CD14-positive monocyte (primary cell): Measurements from ENCODE around the gene ASPN. TPM values are rescaled to one million over a fixed set of nuclear protein-coding genes. Genes with fewer than 3 reads are reported as not detected.

Source experiments
- DNase-seq, 3 donors: peaks; one replicate each; pipeline ENCODE4 v3.0.0-alpha.2; 2011 to 2022
- H2AFZ ChIP-seq: 2 replicates; pipeline ENCODE4 v1.6.0; 2012; ENCODE audit warnings: mild to moderate bottlenecking, low read depth, low read length, inconsistent platforms; ENCODE audit not compliant: insufficient read depth, poor library complexity, severe bottlenecking
- H3K27ac ChIP-seq, 2 donors: 1 replicate in 1 of 2; 2 replicates in 1 of 2; pipeline ENCODE4 v1.5.1; 2012 to 2013; ENCODE audit warnings: low read length in 2 of 2, control low read depth in 1 of 2, inconsistent platforms in 1 of 2, low read depth in 1 of 2, mild to moderate bottlenecking in 1 of 2
- H3K27me3 ChIP-seq, 2 donors: one replicate each; pipeline versions ENCODE4 v1.6.0 to v1.6.1; 2011 to 2013; ENCODE audit warnings: low read length in 2 of 2; ENCODE audit not compliant: control insufficient read depth in 2 of 2, insufficient read depth in 2 of 2
- H3K36me3 ChIP-seq, 2 donors: replicated peaks in 1 of 2; 1 replicate in 1 of 2; 2 replicates in 1 of 2; pipeline versions ENCODE4 v1.5.1 to v1.6.1; 2012 to 2013; ENCODE audit warnings: low read length in 2 of 2, control low read depth in 1 of 2, inconsistent platforms in 1 of 2, mild to moderate bottlenecking in 1 of 2; ENCODE audit not compliant: insufficient read depth in 2 of 2, control insufficient read depth in 1 of 2
- H3K4me1 ChIP-seq, 2 donors: 1 replicate in 1 of 2; 2 replicates in 1 of 2; pipeline versions ENCODE4 v1.5.1 to v1.6.1; 2012 to 2013; ENCODE audit warnings: low read length in 2 of 2, control low read depth in 1 of 2, inconsistent platforms in 1 of 2, mild to moderate bottlenecking in 1 of 2, moderate library complexity in 1 of 2; ENCODE audit not compliant: insufficient read depth in 2 of 2, control insufficient read depth in 1 of 2
- H3K4me2 ChIP-seq: replicated peaks from 2 replicates; pipeline ENCODE3; 2012; ENCODE audit warnings: low read length, moderate library complexity, mild to moderate bottlenecking; ENCODE audit not compliant: poor library complexity, severe bottlenecking; ENCODE audit errors: extremely low read depth
- H3K4me3 ChIP-seq, 3 experiments: fragments of 200-600 bp in 1 of 3; sonication (generic) in 1 of 3; replicated peaks in 1 of 3; 1 replicate in 2 of 3; 2 replicates in 1 of 3; pipeline ENCODE4 v1.5.1; 2011 to 2013; ENCODE audit warnings: low read length in 3 of 3, mild to moderate bottlenecking in 3 of 3, control low read depth in 2 of 3, low read depth in 2 of 3, inconsistent platforms in 1 of 3, moderate library complexity in 1 of 3
- H3K79me2 ChIP-seq: 2 replicates; pipeline ENCODE4 v1.6.0; 2012; ENCODE audit warnings: mild to moderate bottlenecking, control low read depth, inconsistent platforms, low read length, moderate library complexity; ENCODE audit not compliant: insufficient read depth
- H3K9ac ChIP-seq: 2 replicates; pipeline ENCODE4 v1.6.0; 2017; ENCODE audit warnings: low read length, mild to moderate bottlenecking; ENCODE audit not compliant: insufficient read depth, poor library complexity, severe bottlenecking
- H3K9me3 ChIP-seq, 2 donors: replicated peaks in 1 of 2; 1 replicate in 1 of 2; 2 replicates in 1 of 2; pipeline versions ENCODE4 v1.5.1 to v1.6.1; 2012 to 2013; ENCODE audit warnings: low read length in 2 of 2, control low read depth in 1 of 2; ENCODE audit not compliant: control insufficient read depth in 1 of 2, insufficient read depth in 1 of 2
- H4K20me1 ChIP-seq: 2 replicates; pipeline ENCODE4 v1.6.0; 2012; ENCODE audit warnings: mild to moderate bottlenecking, low read length, control low read depth, moderate library complexity; ENCODE audit not compliant: insufficient read depth
- H3K27ac Mint-ChIP-seq, 7 donors: one replicate each; pipeline ENCODE4 v1.8.0; 2020; ENCODE audit warnings: mild to moderate bottlenecking in 7 of 7, mixed read lengths in 7 of 7, moderate library complexity in 6 of 7, inconsistent platforms in 2 of 7
- H3K27me3 Mint-ChIP-seq, 3 donors: one replicate each; pipeline ENCODE4 v1.8.0; 2021 to 2022; ENCODE audit warnings: low read depth in 3 of 3, mild to moderate bottlenecking in 3 of 3, mixed read lengths in 3 of 3, moderate library complexity in 3 of 3, inconsistent platforms in 1 of 3
- H3K36me3 Mint-ChIP-seq, 2 donors: one replicate each; pipeline ENCODE4 v1.8.0; 2020; ENCODE audit warnings: mixed read lengths in 2 of 2, inconsistent platforms in 1 of 2, mild to moderate bottlenecking in 1 of 2
- H3K4me1 Mint-ChIP-seq: one replicate; pipeline ENCODE4 v1.8.0; 2020; ENCODE audit warnings: mild to moderate bottlenecking, mixed read lengths
- H3K4me3 Mint-ChIP-seq, 2 donors: one replicate each; pipeline ENCODE4 v1.8.0; 2020; ENCODE audit warnings: mild to moderate bottlenecking in 2 of 2, mixed read lengths in 2 of 2, moderate library complexity in 1 of 2
- H3K9me3 Mint-ChIP-seq, 7 donors: one replicate each; pipeline ENCODE4 v1.8.0; 2020 to 2022; ENCODE audit warnings: mixed read lengths in 7 of 7, mild to moderate bottlenecking in 6 of 7, moderate library complexity in 6 of 7, inconsistent platforms in 2 of 7
- CTCF ChIP-seq: fragments of 200-600 bp; IDR thresholded peaks from one replicate; pipeline ENCODE4 v1.8.0; 2022; ENCODE audit warnings: antibody characterized with exemption, mild to moderate bottlenecking
- WGBS: methylation state at CpG from one replicate; pipeline ENCODE4 v1.1.5; 2013; ENCODE audit warnings: missing lambda C conversion rate; ENCODE audit not compliant: insufficient coverage; 5-methylcytosine and 5-hydroxymethylcytosine counted together
- intact Hi-C, 2 donors: fragments of 100-400 bp; cut with micrococcal nuclease; formaldehyde crosslinking; loops; one replicate each; pipeline versions ENCODE4 v1.15.0 to v1.15.1; 2023
- polyA plus RNA-seq, 3 donors: library from polyadenylated mRNA; depleted of rRNA in 1 of 3; unstranded in 2 of 3; stranded (reverse) in 1 of 3; fragments of 300-500 nt in 2 of 3; fragments of >200 nt in 1 of 3; fragmentation: Illumina TruSeq in 2 of 3; gene quantifications; 1 replicate in 2 of 3; 2 replicates in 1 of 3; pipeline ENCODE4 v1.2.3, GENCODE V29; 2012 to 2021

ASPN gene
- polyA plus RNA-seq, 3 donors, result not detected

DNA sequence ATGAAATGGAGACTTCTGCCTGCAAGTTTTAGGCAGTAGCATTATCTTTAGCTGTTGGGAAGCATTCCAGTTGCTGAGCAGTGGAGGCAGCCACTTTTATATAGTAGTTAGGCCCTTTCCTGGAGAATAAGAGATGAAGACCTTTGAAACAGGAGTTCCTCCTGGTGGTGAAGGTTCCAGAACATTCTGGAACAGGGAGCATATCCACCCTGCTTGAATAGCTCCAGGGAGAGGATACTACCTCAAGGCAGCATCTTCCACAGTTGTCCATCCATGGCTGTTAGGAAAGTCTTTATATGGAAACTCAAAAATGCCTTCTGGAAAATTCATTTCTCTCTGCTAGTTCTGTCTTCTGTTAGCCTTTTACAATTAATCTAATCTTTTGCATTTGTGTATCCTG lies 3.0 kb downstream of the ASPN start:
- Histone ChIP-seq H3K9ac (no peak overlapping the region), H3K4me1 (no peaks in the 10 kb centered on the region), H3K27ac (no peak overlapping the region), H3K79me2 (no peaks in the 10 kb centered on the region), H3K9me3 (no peaks in the 10 kb centered on the region), H3K4me2 (no peak overlapping the region), H3K4me3 (no peak overlapping the region), H4K20me1 (no peaks in the 10 kb centered on the region), H2AFZ (no peak overlapping the region), H3K27me3 (no peaks in the 10 kb centered on the region), H3K36me3 (no peaks in the 10 kb centered on the region)
- Mint-ChIP-seq H3K9me3 (peaks cover 0 to 2% (median 0%) of the 10 kb centered on the region in 7 donors), H3K36me3 (peaks cover 0 to 3% of the 10 kb centered on the region in 2 donors), H3K27me3 (no peaks in the 10 kb centered on the region), H3K4me1 (peaks cover 4% of the 10 kb centered on the region), H3K27ac (no peak overlapping the region), H3K4me3 (no peak overlapping the region)
- intact Hi-C loops, result no loop called here
- TF ChIP-seq CTCF, result no peak
- no peak for DNase-seq

- no peaks in the 10 kb centered on the region for H3K36me3 ChIP-seq
- H3K27ac ChIP-seq, result no peak overlapping the region
- no peak overlapping the region for H2AFZ ChIP-seq
- H3K4me3 Mint-ChIP-seq, result no peak overlapping the region
- no peaks in the 10 kb centered on the region for H4K20me1 ChIP-seq
- 83% methylated on average over 6 of the region's 7 CpGs for WGBS
- H3K4me3 ChIP-seq, result no peak overlapping the region
- H3K27ac Mint-ChIP-seq, result no peak overlapping the region
- H3K4me1 Mint-ChIP-seq, result peaks cover 4% of the 10 kb centered on the region
- H3K36me3 Mint-ChIP-seq, result peaks cover 0 to 3% of the 10 kb centered on the region in 2 donors
- H3K79me2 ChIP-seq, result no peaks in the 10 kb centered on the region
- H3K9me3 Mint-ChIP-seq, result peaks cover 0 to 2% (median 0%) of the 10 kb centered on the region in 7 donors
- no peaks in the 10 kb centered on the region for H3K9me3 ChIP-seq
- no peaks in the 10 kb centered on the region for H3K27me3 ChIP-seq
- intact Hi-C loops, result no loop called here
- no peak overlapping the region for H3K4me2 ChIP-seq
- H3K4me1 ChIP-seq, result no peaks in the 10 kb centered on the region
- TF ChIP-seq CTCF, result no peak
- no peaks in the 10 kb centered on the region for H3K27me3 Mint-ChIP-seq
- H3K9ac ChIP-seq, result no peak overlapping the region
- no peak for DNase-seq
Observed at GRCh38 chr9:92478783-92479182, 3.5 kb downstream of the ASPN start.
